ENCODE data around the gene USP16. TPM values are rescaled to one million over a fixed set of nuclear protein-coding genes. Genes with fewer than 3 reads are reported as not detected.
"Not testable (repeated sequence)": the region's sequence is repeated elsewhere in the genome, so short reads cannot be mapped to it uniquely, and the experiment has no call there.

Gene USP16
- total RNA-seq, 6 experiments from 2014 or later = 28.1 to 43.1 (median 37.1) TPM

DNA sequence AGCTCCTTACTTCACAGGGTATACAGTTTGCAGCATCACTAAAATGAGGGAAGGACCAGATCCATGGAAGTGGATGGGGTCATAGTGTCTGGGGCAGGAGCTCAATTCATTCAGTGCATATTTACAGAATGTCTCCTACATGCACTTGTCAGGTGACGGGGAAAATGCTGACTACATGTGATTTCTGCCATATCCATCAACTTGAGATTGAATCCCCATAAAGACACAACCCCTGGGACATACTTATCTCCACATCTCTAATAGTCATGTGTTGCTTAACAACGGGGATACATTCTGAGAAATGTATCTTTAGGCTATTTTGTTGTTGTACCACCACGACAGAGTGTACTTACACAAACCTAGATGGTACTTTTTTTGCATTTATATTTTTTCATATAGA, 17.3 kb upstream of the USP16 start:
- H3K9me3 Mint-ChIP-seq = no peaks in the 10 kb centered on the region
- H3K27ac Mint-ChIP-seq = no peak overlapping the region
- no peak overlapping the region for H3K4me3 Mint-ChIP-seq
- TF ChIP-seq, protein P1, sequence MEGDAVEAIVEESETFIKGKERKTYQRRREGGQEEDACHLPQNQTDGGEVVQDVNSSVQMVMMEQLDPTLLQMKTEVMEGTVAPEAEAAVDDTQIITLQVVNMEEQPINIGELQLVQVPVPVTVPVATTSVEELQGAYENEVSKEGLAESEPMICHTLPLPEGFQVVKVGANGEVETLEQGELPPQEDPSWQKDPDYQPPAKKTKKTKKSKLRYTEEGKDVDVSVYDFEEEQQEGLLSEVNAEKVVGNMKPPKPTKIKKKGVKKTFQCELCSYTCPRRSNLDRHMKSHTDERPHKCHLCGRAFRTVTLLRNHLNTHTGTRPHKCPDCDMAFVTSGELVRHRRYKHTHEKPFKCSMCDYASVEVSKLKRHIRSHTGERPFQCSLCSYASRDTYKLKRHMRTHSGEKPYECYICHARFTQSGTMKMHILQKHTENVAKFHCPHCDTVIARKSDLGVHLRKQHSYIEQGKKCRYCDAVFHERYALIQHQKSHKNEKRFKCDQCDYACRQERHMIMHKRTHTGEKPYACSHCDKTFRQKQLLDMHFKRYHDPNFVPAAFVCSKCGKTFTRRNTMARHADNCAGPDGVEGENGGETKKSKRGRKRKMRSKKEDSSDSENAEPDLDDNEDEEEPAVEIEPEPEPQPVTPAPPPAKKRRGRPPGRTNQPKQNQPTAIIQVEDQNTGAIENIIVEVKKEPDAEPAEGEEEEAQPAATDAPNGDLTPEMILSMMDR (IDR thresholded peaks at IDR 0.05) = no peak
- H3K27me3 Mint-ChIP-seq (ENCODE audit: insufficient read depth) = peaks cover 2% of the 10 kb centered on the region; the same call in 1 of the 2 replicates
- DNase-seq = no peak
- H3K36me3 Mint-ChIP-seq (ENCODE audit: low read depth) = peaks cover 17% of the 10 kb centered on the region
- peaks cover 12% of the 10 kb centered on the region for H3K4me1 Mint-ChIP-seq (ENCODE audit: low read depth)

GRCh38 chr21:29007810-29008209, 16.7 kb upstream of the USP16 start:
- H3K27ac Mint-ChIP-seq = no peak overlapping the region; the same call in 1 of the 2 replicates
- peaks cover 21% of the 10 kb centered on the region for H3K36me3 Mint-ChIP-seq (ENCODE audit: low read depth)
- DNase-seq = peak; percentile 22
- peaks cover 2% of the 10 kb centered on the region; the same call in 1 of the 2 replicates for H3K27me3 Mint-ChIP-seq (ENCODE audit: insufficient read depth)
- TF ChIP-seq, protein P1 (IDR thresholded peaks at IDR 0.05) = no peak
- H3K4me3 Mint-ChIP-seq = no peak overlapping the region
- peaks cover 12% of the 10 kb centered on the region for H3K4me1 Mint-ChIP-seq (ENCODE audit: low read depth)
- no peaks in the 10 kb centered on the region for H3K9me3 Mint-ChIP-seq

DNA sequence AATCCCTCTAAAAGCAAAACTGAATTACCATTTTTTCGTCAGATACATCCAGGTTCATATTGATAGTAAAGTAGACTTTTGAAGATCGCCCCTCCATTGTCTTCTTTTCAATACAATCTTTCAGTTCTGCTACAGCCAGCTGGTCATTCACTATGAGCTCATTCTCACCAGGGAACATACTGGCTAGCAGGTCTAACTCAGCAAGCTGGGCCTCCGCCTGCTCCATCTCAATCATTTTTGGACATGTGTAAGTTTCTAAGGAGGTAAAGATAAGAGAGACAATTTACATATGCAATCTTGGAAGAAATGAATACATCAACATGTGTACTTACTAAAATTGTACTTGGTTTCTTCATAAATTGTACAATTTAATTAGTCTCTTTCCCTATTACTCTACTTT, 16.1 kb upstream of the USP16 start:
- Mint-ChIP-seq H3K27ac (no peak overlapping the region), H3K4me3 (no peak overlapping the region), H3K9me3 (no peaks in the 10 kb centered on the region), H3K4me1 (ENCODE audit: low read depth) (peaks cover 12% of the 10 kb centered on the region), H3K36me3 (ENCODE audit: low read depth) (peaks cover 25% of the 10 kb centered on the region), H3K27me3 (ENCODE audit: insufficient read depth) (peaks cover 2% of the 10 kb centered on the region; the same call in 1 of the 2 replicates)
- TF ChIP-seq, protein P1 (IDR thresholded peaks at IDR 0.05) = no peak
- DNase-seq = no peak

GRCh38 chr21:29011236-29011635, 13.2 kb upstream of the USP16 start:
- H3K36me3 Mint-ChIP-seq (ENCODE audit: low read depth) = peaks cover 18% of the 10 kb centered on the region; the same call in 1 of the 2 replicates
- H3K27ac Mint-ChIP-seq = not testable (repeated sequence)

GRCh38 chr21:29017639-29018237, 6.7 kb upstream of the USP16 start:
- peaks cover 13% of the 10 kb centered on the region for H3K4me1 Mint-ChIP-seq (ENCODE audit: low read depth)
- peak overlapping the region; percentile 87 for H3K27ac Mint-ChIP-seq
- TF ChIP-seq, protein P1 (IDR thresholded peaks at IDR 0.05) = no peak
- no peaks in the 10 kb centered on the region for H3K9me3 Mint-ChIP-seq
- peak overlapping the region; percentile 89 for H3K4me3 Mint-ChIP-seq
- no peak for DNase-seq
- H3K27me3 Mint-ChIP-seq (ENCODE audit: insufficient read depth) = no peaks in the 10 kb centered on the region
- peaks cover 11% of the 10 kb centered on the region; the same call in 1 of the 2 replicates for H3K36me3 Mint-ChIP-seq (ENCODE audit: low read depth)

More at GRCh38 chr21:29011236-29011635, 13.2 kb upstream of the USP16 start:
- not testable (repeated sequence) for H3K4me1 Mint-ChIP-seq (ENCODE audit: low read depth); H3K9me3 Mint-ChIP-seq; H3K27me3 Mint-ChIP-seq (ENCODE audit: insufficient read depth); DNase-seq; H3K4me3 Mint-ChIP-seq

- Mint-ChIP-seq H3K36me3 (ENCODE audit: low read depth) (peaks cover 10% of the 10 kb centered on the region; the same call in 1 of the 2 replicates), H3K27ac (peak overlapping the region; percentile 87), H3K9me3 (no peaks in the 10 kb centered on the region), H3K27me3 (ENCODE audit: insufficient read depth) (no peaks in the 10 kb centered on the region), H3K4me3 (peak overlapping the region; percentile 89), H3K4me1 (ENCODE audit: low read depth) (peaks cover 13% of the 10 kb centered on the region)
- TF ChIP-seq, protein P1 (IDR thresholded peaks at IDR 0.05) = no peak
- no peak for DNase-seq
These were observed 5.9 kb upstream of the USP16 start for GRCh38 chr21:29018540-29018939.

Data from HFFc6 (cell line).